GM12892 (cell line): ENCODE measurements around the gene LYRM4.

Source experiments
- POLR2A ChIP-seq: IDR thresholded peaks from 2 replicates; pipeline ENCODE4 v1.6.1; 2011; ENCODE audit warnings: low read depth, low read length, control low read depth
- POLR2AphosphoS5 ChIP-seq: IDR thresholded peaks from 2 replicates; pipeline ENCODE4 v1.6.1; 2011; ENCODE audit warnings: low read depth, low read length, control low read depth
- TAF1 ChIP-seq: IDR thresholded peaks from 2 replicates; pipeline ENCODE4 v1.6.1; 2011; ENCODE audit warnings: low read depth, mild to moderate bottlenecking, control low read depth, low read length, borderline replicate concordance

DNA sequence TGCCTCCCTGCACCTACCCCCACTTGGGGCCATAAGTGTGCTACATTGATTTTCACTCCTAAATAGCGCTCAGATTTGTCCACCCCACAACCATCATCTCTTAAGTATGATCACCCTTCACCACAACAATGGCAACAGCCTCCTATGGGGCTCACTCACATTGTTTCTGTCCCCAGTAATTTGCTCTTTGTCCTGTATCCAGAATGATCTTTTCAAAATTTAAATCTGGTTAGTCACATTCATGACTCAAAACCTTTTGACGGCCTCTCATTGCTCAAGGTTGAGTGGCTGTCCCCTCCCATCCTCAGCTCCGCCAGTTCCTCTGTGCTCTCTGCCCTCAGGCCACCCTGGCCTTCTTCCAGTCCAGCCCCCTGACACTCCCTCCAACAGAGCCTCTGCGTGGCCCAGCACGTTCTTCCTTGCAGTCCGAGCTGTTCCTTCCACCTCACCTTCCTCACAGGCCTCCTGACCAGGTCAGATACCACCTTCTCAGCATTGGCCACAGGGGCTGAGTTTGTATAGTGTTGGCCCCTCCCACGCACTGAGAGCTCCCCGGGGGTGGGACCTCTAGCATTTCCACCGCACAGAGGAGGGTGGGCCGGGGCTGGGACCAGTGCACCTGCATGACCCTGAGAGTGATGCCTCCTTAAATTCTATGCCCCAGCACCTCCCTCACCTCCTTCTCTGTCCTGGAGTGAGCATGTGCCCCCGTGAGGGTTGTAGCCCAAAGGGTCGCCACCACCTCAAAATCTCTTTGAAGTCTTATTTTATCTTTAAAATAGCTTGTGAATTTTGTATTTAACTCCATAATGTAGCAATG lies 178.1 kb downstream of the LYRM4 start:
- TF ChIP-seq POLR2AphosphoS5, result no peak
- no peak for TF ChIP-seq POLR2A
- no peak for TF ChIP-seq TAF1
